Germinal center (tissue), 1 donor: ENCODE data around the gene UNC45B.
"Not testable (repeated sequence)": the region's sequence is repeated elsewhere in the genome, so short reads cannot be mapped to it uniquely, and the experiment has no call there.

ENCODE experiments used
- DNase-seq: peaks from one replicate; pipeline ENCODE4 v3.0.0; 2012; ENCODE audit warnings: mixed read lengths, low spot score

The UNC45B gene, protein sequence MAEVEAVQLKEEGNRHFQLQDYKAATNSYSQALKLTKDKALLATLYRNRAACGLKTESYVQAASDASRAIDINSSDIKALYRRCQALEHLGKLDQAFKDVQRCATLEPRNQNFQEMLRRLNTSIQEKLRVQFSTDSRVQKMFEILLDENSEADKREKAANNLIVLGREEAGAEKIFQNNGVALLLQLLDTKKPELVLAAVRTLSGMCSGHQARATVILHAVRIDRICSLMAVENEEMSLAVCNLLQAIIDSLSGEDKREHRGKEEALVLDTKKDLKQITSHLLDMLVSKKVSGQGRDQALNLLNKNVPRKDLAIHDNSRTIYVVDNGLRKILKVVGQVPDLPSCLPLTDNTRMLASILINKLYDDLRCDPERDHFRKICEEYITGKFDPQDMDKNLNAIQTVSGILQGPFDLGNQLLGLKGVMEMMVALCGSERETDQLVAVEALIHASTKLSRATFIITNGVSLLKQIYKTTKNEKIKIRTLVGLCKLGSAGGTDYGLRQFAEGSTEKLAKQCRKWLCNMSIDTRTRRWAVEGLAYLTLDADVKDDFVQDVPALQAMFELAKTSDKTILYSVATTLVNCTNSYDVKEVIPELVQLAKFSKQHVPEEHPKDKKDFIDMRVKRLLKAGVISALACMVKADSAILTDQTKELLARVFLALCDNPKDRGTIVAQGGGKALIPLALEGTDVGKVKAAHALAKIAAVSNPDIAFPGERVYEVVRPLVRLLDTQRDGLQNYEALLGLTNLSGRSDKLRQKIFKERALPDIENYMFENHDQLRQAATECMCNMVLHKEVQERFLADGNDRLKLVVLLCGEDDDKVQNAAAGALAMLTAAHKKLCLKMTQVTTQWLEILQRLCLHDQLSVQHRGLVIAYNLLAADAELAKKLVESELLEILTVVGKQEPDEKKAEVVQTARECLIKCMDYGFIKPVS

DNA sequence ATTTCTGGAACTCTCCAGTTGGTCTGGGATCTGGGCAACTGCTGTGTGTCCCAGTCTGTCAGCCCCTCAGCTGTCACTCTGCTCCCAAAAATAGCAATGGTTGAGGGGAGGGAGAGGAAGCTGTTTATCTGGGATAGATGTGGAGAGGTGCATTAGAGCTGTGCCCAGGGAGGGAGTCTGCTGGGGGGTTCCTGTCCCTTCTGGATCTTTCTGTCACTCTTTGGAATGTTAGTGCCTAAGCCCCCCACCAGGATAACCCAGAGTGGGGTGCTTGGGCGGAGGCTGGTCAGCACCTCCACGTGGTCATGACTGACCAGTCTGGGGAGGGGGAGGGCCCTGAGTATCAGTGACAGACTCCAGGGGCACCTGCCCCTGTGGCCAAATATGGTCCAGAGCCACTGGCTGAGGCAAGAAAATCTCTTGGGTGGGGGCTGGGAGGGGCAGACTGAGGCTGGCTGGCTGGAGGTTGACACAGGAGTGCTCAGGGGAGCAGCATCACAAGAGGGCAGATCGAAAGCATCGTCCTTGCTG lies at the start of gene UNC45B:
Gene UNC45B (plus strand): TSS at position 443 of the 531 bp plus-strand sequence. CDS start 447 bp downstream, outside the sequence.
- no peak for DNase-seq

DNA sequence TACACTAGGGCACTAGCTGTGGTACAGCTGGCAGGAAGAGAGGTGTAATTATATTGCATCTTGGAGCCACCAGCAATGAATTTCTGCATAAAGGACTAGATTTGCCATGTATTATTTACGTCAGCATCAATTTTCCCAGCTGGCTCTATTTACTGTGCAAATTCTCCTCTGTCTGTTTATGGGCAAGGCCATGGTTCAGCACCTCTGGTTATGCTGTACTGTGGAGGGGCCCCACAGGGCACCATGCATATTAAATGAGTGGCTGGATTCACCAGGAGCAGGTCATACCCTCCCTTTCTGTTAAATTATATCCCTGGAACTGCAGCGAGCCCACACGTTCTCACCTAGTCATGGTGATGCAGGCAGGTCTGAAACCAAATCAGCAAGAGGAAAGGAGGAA lies 47.7 kb upstream of the UNC45B start:
- no peak for DNase-seq

DNA sequence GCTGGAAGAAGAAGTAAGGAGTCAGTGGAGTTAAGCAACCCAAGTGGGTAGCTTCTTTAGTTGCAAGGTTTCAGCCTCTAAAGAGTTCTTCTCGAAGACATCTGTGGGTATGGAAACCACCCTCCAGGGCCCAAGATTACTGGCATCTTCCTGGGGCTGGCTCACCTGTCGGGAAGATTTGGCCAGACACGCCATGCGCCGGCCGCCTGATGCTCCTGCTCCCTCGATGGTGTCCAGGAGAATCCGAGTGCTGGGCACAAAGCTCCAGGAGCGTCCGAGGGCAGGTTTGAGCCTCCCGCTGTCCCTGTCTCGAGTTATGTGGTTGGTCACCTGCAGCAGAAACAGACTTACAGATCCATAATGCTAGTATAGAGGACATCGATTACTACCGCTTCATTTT lies 46.6 kb upstream of the UNC45B start:
- DNase-seq, result no peak

DNA sequence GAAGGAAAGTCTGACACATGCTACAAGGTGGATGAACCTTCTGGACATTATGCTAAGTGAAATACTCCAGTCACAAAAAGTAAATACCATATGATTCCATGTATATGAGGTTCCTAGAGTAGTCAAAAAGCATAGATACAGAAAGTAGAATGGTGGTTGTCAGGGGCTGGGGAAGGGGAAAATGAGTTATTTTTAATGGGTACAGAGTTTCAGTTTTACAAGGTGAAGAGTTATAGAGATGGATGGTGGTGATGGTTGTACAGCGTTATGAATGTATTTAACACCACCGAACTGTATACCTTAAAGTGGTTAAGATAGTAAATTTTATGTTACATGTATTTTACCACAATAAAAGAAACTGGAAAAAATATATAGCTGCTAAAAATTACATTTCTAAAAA lies 45.9 kb upstream of the UNC45B start:
- DNase-seq, result no peak

DNA sequence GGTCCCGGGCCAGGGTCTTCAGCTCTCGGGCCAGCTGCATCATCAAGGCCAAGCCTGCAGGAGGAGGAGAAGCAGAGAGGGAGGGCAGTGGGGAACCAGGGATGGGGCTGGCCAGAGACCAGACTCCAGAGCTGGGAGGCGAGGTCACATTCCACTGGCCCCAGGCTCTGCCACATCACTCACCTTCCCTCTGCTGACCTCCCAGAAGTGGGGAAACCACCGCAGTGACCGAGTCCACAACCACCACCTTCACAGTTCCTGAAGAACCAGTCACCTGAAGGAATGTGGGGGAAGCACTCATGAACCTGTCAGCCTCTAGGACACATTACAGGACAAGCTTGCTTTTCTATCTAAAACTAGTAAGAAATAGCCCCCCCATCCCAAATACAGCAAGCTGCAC lies 44.3 kb upstream of the UNC45B start:
- no peak for DNase-seq

DNA sequence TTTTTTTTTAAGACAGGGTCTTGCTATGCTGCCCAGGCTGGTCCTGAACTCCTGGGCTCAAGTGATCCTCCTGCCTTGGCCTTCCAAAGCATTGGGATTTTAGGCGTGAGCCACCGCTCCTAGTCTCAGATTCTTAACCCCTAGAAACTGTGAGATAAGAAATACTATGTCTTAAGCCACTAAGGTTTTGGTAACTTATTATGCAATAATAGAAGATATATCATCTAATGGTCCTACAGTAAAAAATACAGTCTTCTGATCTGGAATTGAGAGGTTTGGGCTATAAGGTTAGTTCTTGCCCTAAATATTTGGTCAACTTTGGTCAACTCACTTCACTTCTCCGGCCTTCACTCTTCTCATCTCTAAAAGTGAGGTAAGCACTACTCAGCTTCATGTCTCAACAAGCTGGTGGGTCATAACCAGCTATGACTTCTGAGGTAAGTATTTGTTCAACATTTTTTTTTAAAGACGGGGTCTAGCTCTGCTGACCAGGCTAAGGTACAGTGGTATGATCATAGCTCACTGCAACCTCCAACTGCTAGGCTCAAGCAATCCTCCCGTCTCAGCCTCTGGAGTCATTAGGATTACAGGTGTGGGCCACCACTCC lies 42.7 kb upstream of the UNC45B start:
- no peak for DNase-seq

DNA sequence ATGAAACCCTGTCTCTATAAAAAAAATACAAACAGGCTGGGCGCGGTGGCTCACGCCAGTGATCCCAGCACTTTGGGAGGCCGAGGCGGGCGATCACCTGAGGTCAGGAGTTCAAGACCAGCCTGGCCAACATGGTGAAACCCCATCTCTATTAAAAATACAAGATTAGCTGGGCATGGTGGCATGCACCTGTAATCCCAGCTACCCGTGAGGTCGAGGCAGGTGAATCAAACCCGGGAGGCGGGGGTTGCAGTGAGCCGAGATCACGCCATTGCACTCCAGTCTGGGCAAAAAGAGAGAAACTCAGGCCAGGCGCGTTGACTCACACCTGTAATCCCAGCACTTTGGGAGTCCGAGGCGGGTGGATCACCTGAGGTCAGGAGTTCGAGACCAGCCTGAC lies 36.8 kb upstream of the UNC45B start:
- not testable (repeated sequence) for DNase-seq

DNA sequence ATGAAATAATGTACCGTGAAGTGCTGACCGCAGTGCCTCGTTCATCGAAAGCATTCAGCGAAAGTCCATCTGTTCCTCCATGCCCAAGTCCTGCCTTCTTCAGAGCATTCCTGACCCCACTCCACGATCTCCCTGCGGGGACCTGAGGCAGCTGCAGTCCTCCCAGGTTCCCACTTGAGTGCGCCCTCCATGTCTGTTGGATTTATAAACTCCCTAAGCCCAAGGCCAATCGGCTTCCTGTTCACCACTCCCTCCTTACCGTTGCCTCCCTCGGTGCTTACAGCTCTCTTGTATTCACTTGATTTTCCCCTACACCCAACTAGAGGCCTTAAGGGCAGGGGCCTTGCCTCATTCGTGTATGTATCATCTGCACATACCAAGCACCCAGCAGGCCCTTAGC lies 30.8 kb upstream of the UNC45B start:
- DNase-seq, result no peak

DNA sequence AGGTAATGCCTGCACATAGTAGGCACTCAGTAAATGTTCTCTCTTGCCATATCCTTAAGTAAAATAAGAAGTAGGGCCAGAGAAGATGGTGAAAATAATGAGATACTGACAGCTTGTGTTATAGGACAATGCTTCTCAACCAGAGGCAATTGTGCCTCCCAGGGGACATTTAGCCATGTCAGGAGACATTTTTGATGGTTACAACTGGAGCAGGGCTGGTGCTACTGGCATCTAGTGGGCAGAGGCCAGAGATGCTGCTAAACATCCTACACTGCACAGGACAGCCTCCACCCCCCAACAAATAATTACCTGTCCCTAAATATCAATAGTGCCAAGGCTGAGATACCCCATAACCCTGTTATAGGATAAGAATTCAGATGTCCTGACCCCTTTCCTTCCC lies 29.6 kb upstream of the UNC45B start:
- no peak for DNase-seq

DNA sequence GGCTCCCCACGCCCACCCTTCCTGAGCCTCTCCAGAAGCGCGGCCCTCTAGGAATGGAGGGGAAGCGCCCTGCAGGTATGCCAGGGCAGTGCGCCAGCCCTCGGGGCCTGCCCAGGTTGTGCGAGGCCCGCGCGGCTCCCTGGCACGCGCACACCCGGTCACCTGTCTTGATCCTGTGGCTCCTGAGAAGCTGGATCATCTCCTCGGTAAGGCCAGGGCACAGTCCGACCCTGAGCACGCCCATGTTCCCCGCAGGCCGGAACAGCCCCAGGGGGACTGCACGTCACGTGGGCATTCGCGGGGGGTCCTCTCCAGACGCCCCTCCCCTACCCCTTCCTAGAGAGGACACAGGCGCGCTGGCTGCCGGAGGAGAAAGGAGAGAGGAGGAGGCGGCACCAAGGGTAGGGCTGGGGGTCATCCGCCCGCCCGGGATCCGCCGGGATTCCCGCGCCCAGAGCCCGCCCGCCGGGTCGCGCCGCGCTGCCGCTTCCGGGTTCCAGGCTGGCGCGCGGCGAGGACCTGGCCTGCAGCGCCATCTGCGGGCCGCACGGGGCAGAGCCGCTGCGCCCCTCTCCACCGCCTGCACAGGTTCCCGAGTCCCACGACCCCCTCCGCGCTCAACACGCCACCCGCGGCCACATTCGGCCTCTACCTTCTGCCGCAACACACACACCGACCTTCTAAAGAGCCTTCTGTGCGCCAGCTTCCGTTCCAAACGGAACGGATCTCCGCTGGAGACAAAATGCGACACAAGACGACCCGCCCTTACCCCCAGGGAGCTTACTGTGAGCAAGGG lies 28.0 kb upstream of the UNC45B start, which contains the start of gene RAD51D:
Gene RAD51D (minus strand): TSS at position 491 of the 796 bp plus-strand sequence. CDS start 247 bp downstream, at position 244.
- peak; percentile 90 for DNase-seq

DNA sequence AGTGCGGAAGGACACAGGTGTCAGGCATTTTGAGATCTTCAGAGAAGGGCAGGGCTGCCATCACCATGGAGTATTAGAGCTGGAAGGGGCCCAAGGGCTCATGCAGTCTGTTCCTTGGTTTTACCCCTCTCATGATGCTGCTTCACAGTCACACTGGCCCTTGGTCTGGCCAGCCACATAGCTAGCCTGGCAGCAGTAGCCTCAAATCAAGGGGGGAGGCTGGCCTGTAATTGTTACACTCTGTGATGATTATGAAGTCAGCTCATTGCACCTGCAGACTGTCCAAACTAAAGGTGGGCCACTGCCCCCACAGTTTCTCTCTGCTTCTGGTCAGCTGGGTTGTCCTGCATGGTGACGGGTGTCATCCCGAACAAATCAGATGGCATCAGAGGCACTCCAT lies 26.3 kb upstream of the UNC45B start, which contains the start of gene FNDC8:
Gene FNDC8 (plus strand): TSS at position 301 of the 400 bp plus-strand sequence. CDS start 79 bp downstream, at position 380.
- DNase-seq, result no peak

DNA sequence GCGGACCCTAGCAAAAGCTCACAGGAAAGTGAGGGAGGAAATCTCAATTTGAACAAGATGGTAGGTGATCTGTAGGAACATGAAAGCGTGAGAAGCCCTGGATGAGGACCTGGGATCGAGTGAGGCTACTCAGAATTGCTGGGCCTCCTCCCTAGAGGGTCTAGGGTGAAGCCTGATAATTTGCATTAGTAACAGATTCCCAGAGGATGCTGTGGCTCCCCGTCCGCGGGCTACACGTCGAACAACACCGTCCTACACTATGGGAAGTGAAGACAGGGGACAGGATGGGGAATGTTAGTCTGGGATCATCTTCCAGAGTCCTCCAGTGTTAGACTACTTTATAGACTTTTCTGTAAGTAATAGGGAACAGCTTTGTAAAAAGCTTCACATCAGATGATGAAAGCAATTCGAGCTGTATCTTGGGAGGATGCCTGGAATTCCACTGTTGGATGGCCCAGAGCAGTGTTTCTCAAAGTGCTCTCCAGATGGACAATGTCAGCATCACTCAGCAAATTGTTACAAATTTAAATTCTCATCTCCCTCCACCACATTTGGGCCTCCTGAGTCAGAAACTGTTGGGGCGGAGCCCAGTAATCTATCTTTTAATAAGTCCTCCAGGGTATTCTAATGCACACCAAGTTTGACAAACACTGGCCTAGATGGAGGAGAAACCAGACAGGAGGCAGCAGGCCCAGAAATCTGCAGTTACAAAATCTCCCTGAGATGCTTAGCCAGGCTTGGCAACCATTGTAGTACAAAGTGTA lies 19.7 kb upstream of the UNC45B start:
- DNase-seq, result no peak

DNA sequence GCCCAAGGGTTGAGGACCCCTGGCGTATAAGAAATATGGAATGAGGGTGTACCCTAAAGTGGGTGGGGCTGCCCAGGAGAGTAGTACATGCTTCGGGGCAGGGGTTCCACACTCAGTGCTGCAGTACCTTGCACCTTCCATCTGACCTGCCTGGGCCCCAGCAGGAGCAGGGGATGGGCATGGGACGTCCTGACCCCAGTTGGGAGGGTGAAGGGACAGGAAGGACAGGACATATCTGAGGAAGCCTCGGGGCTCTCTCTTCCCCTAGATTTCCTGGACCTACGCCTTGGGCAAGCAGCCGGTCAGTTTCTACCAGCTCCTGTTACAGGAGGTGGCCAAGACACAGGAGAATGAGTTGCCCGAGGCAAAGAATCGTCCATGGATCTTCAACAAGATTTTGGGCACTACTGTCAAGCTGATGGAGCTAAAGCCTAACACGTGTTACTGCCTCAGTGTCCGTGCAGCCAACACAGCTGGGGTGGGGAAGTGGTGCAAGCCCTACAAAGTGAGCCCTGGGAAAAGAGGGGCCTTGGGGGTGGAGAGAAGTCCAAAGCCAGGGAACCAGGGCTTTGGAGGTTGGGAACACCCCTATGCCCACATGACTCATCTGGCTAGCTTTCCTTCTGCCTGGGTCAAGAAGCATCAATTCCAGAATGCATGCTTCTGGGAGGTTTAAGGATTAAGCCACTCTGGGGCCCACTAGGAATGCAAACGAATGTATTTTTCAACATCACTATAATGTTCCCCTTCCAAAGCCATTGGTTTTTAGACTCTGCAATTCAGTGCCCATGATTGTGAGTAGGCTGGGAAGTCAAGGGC lies 18.3 kb upstream of the UNC45B start:
- DNase-seq, result no peak

DNA sequence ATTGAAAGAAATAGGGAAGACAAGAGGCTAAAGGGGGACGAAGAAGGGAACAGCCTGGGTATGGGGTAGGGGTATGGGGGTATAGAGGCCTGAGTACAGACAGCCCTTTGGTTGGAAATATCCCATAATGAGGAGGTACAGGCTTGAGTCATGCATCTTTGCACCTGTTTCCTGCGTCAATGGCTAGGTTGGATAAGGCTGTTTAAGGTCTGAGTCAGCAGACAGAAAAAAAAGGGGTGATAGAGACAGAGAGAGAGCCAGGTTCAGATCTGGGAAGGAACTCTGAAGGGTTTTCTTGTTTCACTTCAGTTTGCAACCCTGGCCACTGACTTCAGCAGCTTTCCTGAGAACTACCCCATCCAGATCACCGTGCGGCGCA lies 17.7 kb upstream of the UNC45B start:
- DNase-seq, result no peak

DNA sequence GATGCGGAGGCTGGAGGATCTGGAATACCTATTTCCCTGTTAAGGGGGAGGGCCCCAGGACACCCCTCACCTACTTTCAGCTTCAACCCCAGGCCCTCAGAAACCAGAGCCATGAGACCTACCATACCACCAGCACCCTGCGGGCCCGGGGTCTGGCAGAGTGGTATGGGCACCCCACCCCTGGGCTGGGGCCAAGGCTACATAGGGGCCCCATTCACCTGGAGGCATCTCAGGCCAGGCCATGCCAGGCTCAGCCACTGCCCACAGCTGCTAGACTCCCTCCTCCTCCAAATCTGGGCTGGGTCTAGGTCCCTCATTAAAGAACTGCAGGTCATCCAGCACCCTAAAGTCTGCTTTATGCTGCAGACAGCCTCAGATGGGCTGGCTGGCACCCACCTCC lies 17.2 kb upstream of the UNC45B start:
- no peak for DNase-seq

DNA sequence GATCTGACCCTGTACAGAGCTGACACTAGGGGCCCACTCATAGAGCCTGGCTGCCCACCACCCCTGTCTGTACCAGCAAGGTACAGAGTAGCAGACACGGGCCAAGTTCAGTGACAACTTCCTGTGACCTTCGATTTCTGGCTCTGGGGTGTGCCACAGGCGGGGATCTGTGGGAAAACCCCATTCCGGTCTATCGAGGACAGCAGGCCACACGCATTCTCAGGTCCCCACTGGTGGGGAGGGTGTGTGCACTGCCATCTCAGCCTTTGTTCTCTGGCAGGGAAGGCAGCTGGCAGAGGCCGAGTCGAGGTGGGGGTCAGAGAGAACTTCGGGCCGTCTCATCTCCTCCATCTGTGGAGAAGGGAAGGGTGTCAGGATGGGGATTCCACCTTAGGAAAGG lies 15.5 kb upstream of the UNC45B start:
- no peak for DNase-seq

DNA sequence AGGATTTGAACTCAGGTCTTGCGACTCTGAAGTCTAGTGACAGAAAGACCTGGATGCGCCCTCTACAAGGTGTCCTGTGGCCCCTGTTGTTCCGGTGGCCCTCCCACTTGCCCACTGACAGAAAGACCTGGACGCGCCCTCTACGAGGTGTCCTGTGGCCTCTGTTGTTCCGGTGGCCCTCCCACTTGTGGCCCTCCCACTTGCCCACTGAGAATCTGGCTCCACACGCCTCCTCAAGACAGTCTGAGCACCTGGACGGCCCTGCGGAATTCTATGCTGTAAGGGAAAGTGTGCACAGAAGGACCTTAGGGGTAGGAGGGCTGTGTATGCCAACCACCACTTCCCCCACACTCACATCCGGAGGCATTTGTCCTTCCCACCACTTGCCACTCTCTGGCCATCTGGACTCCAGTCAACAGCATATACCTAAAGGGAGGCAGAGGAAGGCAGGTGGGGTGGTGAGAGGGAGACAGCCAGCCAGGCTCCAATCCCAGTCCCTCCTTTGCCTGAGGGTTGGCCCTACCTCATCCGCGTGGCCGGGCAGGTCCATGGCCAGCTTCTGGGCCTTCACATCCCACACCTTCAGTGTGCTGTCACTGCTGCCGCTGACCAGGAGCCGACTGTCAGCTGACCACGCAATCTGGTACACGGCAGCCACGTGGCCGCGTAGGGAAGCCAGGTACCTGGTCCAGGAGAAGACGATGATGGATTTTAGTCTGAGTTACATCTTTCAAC lies 14.6 kb upstream of the UNC45B start:
- DNase-seq, result no peak

DNA sequence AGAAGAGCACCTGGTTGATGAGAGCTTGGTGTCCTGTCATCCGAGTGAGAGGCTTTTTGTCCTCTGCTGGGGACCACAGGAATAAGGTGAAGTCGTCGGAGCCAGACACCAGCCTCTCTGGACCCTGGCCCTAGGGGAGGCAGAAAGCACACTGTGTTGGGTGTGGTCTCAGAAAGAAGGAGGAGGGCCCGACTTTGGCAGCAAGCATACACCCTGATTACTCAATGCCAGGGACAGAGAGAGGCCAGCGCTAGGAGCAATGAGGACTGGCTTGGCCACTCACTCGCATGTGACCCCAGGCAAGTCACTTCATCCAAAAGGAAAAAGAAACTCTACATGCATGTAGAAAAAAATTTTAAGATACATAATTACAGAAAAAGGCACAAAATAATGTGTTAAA lies 12.3 kb upstream of the UNC45B start:
- no peak for DNase-seq

DNA sequence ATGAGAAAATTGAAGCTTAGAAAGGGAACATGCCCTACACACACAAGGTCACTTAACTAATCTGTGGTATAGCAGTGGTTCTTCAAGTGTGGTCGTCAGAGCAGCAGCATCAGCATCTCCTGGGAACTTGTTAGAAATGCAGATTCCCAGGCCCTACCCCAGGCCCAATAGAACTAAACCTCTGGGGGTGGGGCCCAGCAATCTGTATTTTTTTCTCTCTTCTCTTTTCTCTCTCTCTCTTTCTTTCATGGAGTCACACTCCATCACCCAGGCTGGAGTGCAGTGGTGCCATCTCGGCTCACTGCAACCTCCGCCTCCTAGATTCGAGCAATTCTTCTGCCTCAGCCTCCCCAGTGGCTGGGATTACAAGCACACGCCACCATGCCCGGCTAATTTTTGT lies 9.4 kb upstream of the UNC45B start:
- DNase-seq, result no peak
